KMS-11 (cell line): ENCODE measurements around the gene GRIN3A.

Experiments used
- H2AFZ ChIP-seq: fragments of 200-600 bp; sonication (generic); 2 replicates; pipeline ENCODE4 v1.6.1; 2016; ENCODE audit warnings: antibody characterized with exemption, mixed run types, low read depth
- H3K27ac ChIP-seq: fragments of 200-600 bp; sonication (generic); 2 replicates; pipeline ENCODE4 v1.6.1; 2016; ENCODE audit warnings: mild to moderate bottlenecking, mixed run types
- H3K27me3 ChIP-seq: fragments of 200-600 bp; sonication (generic); 2 replicates; pipeline ENCODE4 v1.6.1; 2017; ENCODE audit warnings: mild to moderate bottlenecking, low read depth, mixed run types, moderate library complexity; ENCODE audit not compliant: insufficient read depth
- H3K36me3 ChIP-seq: fragments of 200-600 bp; sonication (generic); 2 replicates; pipeline ENCODE4 v1.6.1; 2017; ENCODE audit warnings: mild to moderate bottlenecking, mixed run types; ENCODE audit not compliant: insufficient read depth
- H3K4me1 ChIP-seq: fragments of 200-600 bp; sonication (generic); 2 replicates; pipeline ENCODE4 v1.6.1; 2016; ENCODE audit warnings: mild to moderate bottlenecking, low read depth, mixed run types; ENCODE audit not compliant: poor library complexity, severe bottlenecking
- H3K4me2 ChIP-seq: fragments of 200-600 bp; sonication (generic); 2 replicates; pipeline ENCODE4 v1.7.0; 2016; ENCODE audit warnings: mild to moderate bottlenecking, mixed run types
- H3K4me3 ChIP-seq: fragments of 200-600 bp; sonication (generic); IDR thresholded peaks from 2 replicates; pipeline ENCODE4 v1.6.1; 2017; ENCODE audit warnings: low read depth, low read length, mixed read lengths; ENCODE audit not compliant: insufficient read depth
- H3K79me2 ChIP-seq: fragments of 200-600 bp; sonication (generic); 2 replicates; pipeline ENCODE4 v1.6.1; 2016; ENCODE audit warnings: low read depth, mixed run types; ENCODE audit not compliant: insufficient read depth
- H3K9ac ChIP-seq: fragments of 200-600 bp; sonication (generic); 2 replicates; pipeline ENCODE4 v1.6.1; 2016; ENCODE audit warnings: mild to moderate bottlenecking, mixed run types
- H4K20me1 ChIP-seq: fragments of 200-600 bp; sonication (generic); 2 replicates; pipeline ENCODE4 v1.6.1; 2016; ENCODE audit warnings: mild to moderate bottlenecking, mixed run types; ENCODE audit not compliant: insufficient read depth
- TF ChIP-seq, protein P1 (sequence below): fragments of 200-600 bp; sonication (generic); conservative IDR thresholded peaks from 2 replicates; pipeline ENCODE4 v1.6.1; 2017; ENCODE audit warnings: low read depth, mild to moderate bottlenecking, antibody characterized with exemption, low read length, moderate library complexity, mixed read lengths

GRIN3A gene

DNA sequence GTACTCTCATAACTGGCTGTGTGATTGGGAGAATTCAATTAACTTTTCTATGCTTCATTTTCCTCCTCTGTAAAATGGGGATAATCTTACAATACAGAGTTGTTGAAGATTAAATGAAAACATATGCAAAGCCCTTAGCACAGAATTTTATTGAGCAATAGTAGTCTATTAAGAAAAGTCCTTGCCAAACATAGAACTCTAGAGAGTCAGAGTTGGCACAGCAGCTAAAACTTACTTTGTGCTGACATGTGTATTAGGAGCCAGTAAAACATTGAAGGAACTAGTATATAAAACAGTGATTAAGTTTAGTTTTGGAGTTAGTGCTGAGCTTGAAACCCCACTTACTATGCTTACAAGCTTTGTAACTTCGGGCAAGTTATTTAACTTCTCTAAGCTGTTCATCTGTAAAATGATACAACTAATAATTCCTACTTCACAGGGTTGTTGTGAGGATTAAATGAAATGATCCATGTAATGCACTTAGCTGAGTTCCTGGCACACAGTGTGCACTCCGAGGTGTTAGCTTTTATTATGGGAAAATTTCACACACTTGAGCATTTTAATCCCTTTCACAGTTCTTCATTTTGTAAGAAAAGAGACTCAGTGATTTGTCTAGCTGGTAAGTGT lies 20.0 kb upstream of the GRIN3A start:
- H3K4me1 ChIP-seq, result no peaks in the 10 kb centered on the region
- H3K4me2 ChIP-seq, result no peak overlapping the region
- no peak overlapping the region for H3K9ac ChIP-seq
- no peaks in the 10 kb centered on the region for H3K79me2 ChIP-seq
- H3K36me3 ChIP-seq, result no peaks in the 10 kb centered on the region
- no peaks in the 10 kb centered on the region for H3K27me3 ChIP-seq
- no peak overlapping the region for H3K4me3 ChIP-seq
- no peaks in the 10 kb centered on the region for H4K20me1 ChIP-seq
- no peak overlapping the region for H2AFZ ChIP-seq
- no peak overlapping the region for H3K27ac ChIP-seq
- TF ChIP-seq, protein P1, sequence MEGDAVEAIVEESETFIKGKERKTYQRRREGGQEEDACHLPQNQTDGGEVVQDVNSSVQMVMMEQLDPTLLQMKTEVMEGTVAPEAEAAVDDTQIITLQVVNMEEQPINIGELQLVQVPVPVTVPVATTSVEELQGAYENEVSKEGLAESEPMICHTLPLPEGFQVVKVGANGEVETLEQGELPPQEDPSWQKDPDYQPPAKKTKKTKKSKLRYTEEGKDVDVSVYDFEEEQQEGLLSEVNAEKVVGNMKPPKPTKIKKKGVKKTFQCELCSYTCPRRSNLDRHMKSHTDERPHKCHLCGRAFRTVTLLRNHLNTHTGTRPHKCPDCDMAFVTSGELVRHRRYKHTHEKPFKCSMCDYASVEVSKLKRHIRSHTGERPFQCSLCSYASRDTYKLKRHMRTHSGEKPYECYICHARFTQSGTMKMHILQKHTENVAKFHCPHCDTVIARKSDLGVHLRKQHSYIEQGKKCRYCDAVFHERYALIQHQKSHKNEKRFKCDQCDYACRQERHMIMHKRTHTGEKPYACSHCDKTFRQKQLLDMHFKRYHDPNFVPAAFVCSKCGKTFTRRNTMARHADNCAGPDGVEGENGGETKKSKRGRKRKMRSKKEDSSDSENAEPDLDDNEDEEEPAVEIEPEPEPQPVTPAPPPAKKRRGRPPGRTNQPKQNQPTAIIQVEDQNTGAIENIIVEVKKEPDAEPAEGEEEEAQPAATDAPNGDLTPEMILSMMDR, result no peak

DNA sequence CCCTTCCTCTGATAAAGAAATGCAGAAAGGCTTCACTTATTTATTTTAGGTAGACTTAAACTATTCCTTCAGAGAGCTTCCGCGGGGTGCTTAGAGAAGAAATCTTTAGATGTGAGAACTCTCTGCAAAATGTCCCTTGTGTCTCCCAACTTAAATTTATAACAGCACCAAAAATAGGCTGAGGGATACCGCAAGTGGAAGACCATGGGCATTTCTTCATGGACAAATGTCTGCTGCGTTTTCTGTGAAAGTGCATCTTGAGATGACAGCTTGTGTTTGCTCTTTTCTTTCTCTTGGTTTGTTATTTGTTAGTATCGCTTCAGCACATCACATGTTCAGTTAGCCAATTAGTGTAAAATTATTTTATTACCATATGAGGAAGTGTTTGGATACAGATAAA lies 15.3 kb upstream of the GRIN3A start:
- Histone ChIP-seq H3K4me1 (no peaks in the 10 kb centered on the region), H3K4me3 (no peak overlapping the region), H3K27me3 (no peaks in the 10 kb centered on the region), H3K79me2 (no peaks in the 10 kb centered on the region), H2AFZ (no peak overlapping the region), H4K20me1 (no peaks in the 10 kb centered on the region), H3K4me2 (no peak overlapping the region), H3K36me3 (no peaks in the 10 kb centered on the region), H3K9ac (no peak overlapping the region), H3K27ac (no peak overlapping the region)
- TF ChIP-seq, protein P1, result no peak

DNA sequence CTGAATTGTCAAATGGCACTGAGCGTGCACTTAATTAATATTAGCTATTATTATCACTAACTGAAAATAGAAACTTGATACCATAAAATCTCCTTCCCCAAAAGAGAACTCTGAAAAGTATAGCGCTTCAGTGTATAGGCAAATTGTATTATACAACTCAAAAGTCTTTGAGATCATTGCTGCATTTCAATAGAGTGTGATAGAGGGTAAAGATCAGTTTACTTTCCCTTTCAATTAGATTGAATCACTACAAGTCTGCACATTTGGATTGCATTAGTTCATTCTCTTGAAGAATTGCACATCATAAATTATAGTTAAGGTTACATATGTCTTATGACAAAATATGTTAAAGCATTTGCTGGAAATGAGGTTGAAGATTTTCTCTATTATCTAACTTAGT lies 13.4 kb upstream of the GRIN3A start:
- no peaks in the 10 kb centered on the region for H3K4me1 ChIP-seq
- H3K9ac ChIP-seq, result no peak overlapping the region
- H3K36me3 ChIP-seq, result no peaks in the 10 kb centered on the region
- no peak overlapping the region for H3K4me2 ChIP-seq
- no peaks in the 10 kb centered on the region for H3K79me2 ChIP-seq
- TF ChIP-seq, protein P1, result no peak
- no peaks in the 10 kb centered on the region for H3K27me3 ChIP-seq
- no peak overlapping the region for H2AFZ ChIP-seq
- H3K27ac ChIP-seq, result no peak overlapping the region
- no peak overlapping the region for H3K4me3 ChIP-seq
- no peaks in the 10 kb centered on the region for H4K20me1 ChIP-seq

DNA sequence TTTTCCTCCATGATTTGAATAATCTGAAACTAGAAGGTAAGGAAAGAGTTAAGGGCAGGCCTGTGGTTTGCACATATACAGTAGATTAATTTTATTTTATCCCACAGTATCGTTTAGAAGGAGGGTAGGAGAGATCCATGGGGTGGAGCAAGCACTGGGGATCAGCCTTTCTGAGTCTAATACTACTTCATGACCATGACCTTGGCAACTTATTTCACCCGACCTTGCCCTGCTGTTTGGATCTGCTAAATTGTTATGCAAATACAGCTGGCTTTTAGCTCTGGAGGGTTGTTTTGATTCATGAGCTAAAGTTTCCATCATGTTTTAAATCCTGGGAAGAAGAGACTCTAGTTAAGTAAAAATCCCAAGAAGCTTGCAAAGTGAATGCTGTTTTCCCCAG lies 864 bp upstream of the GRIN3A start:
- Histone ChIP-seq H3K4me1 (no peaks in the 10 kb centered on the region), H3K4me3 (no peak overlapping the region), H3K27ac (no peak overlapping the region), H3K36me3 (no peaks in the 10 kb centered on the region), H4K20me1 (no peaks in the 10 kb centered on the region), H3K79me2 (no peaks in the 10 kb centered on the region), H3K4me2 (no peak overlapping the region), H2AFZ (no peak overlapping the region), H3K27me3 (no peaks in the 10 kb centered on the region), H3K9ac (no peak overlapping the region)
- TF ChIP-seq, protein P1, result no peak
